SK-N-MC (cell line): ENCODE data around the gene OVOL3.

ENCODE experiments used
- DNase-seq: peaks from one replicate; pipeline ENCODE4 v3.0.0-alpha.2; 2011; ENCODE audit warnings: low read depth, low spot score
- H3K27ac ChIP-seq: fragments of 200-600 bp; sonication (generic); 2 replicates; pipeline ENCODE4 v1.5.1; 2016; ENCODE audit warnings: mixed run types
- H3K36me3 ChIP-seq: fragments of 200-600 bp; sonication (generic); 2 replicates; pipeline ENCODE4 v1.6.1; 2017; ENCODE audit warnings: antibody characterized with exemption, low read length, mixed read lengths; ENCODE audit not compliant: insufficient read depth
- H3K4me3 ChIP-seq: fragments of 200-600 bp; sonication (generic); 2 replicates; pipeline ENCODE4 v1.5.1; 2016
- H3K9ac ChIP-seq: fragments of 200-600 bp; sonication (generic); 2 replicates; pipeline ENCODE4 v1.8.0; 2017; ENCODE audit warnings: mixed run types, mixed read lengths; ENCODE audit not compliant: insufficient read length
- H3K9me3 ChIP-seq: fragments of 200-600 bp; sonication (generic); 2 replicates; pipeline ENCODE4 v1.6.1; 2017; ENCODE audit warnings: low read depth, mild to moderate bottlenecking, antibody characterized with exemption, low read length, moderate library complexity, mixed read lengths
- EZH2 ChIP-seq: fragments of 200-600 bp; sonication (generic); IDR thresholded peaks from one replicate; pipeline ENCODE4 v1.6.1; 2017; ENCODE audit warnings: antibody characterized with exemption
- FOXP2 ChIP-seq: optimal IDR thresholded peaks from 2 replicates; pipeline ENCODE3; 2011; ENCODE audit warnings: mild to moderate bottlenecking, moderate library complexity; ENCODE audit not compliant: insufficient read depth; ENCODE audit errors: extremely low read length, control extremely low read depth
- POLR2AphosphoS5 ChIP-seq: IDR thresholded peaks from 2 replicates; pipeline ENCODE4 v1.6.1; 2012; ENCODE audit warnings: mild to moderate bottlenecking, low read depth, low read length, borderline replicate concordance

Gene OVOL3

DNA sequence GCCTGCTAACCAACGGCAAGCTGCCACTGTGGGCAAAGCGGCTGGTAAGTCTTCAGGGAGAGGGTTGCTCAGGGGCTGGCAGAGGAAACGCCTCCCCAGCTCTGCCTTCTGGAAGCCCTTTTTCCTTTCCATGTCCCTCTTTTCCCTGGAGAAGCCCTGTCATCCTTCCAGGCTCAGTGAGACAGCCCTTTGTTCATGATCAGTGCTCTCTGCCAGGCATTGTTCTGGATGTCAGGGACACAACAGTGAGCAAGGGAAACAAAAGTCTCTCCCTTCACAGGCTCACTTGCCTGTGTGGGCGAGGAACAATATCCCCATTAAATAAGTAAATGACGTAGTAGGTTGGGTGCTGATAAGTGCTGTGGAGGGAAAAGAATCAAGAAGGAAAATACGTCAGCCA is 13.9 kb upstream of the OVOL3 start:
- H3K27ac ChIP-seq = no peak overlapping the region
- no peak overlapping the region for H3K9ac ChIP-seq
- TF ChIP-seq FOXP2 (no peak), POLR2AphosphoS5 (no peak), EZH2 (no peak)
- no peak overlapping the region for H3K4me3 ChIP-seq
- peaks cover 19% of the 10 kb centered on the region; the same call in 1 of the 2 replicates for H3K36me3 ChIP-seq
- no peak for DNase-seq
- H3K9me3 ChIP-seq = no peaks in the 10 kb centered on the region

DNA sequence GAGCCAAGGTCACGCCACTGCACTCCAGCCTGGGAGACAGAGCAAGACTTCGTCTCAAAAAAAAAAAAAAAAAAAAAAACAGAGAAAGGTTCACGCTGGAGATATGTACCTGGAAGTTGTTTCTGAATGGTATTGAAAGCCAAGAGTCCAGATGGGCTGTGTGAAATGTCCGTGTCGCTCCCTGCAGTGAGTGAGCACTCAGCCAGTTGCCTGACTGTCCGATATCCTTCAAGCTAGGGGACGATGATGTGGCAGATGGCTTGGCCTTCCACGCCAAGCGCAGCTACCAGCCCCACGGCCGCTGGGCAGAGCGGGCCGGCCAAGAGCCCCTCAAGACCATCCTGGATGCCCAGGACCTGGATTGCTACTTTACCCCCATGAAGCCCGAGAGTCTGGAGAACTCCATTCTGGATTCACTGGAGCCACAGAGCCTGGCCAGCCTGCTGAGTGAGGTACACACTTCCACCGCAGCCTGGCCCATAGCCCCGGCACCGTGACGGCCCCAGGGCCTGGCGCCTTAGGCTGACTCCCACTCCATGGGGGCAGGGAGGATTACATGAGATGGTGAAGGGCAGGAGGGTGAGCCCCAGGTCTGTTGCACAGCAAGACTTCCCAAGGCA is 11.7 kb upstream of the OVOL3 start:
- no peak for DNase-seq
- H3K27ac ChIP-seq = no peak overlapping the region
- no peaks in the 10 kb centered on the region for H3K9me3 ChIP-seq
- no peak overlapping the region for H3K4me3 ChIP-seq
- peaks cover 11% of the 10 kb centered on the region; the same call in 1 of the 2 replicates for H3K36me3 ChIP-seq
- no peak overlapping the region for H3K9ac ChIP-seq
- TF ChIP-seq EZH2 = no peak
- no peak for TF ChIP-seq FOXP2
- TF ChIP-seq POLR2AphosphoS5 = no peak

DNA sequence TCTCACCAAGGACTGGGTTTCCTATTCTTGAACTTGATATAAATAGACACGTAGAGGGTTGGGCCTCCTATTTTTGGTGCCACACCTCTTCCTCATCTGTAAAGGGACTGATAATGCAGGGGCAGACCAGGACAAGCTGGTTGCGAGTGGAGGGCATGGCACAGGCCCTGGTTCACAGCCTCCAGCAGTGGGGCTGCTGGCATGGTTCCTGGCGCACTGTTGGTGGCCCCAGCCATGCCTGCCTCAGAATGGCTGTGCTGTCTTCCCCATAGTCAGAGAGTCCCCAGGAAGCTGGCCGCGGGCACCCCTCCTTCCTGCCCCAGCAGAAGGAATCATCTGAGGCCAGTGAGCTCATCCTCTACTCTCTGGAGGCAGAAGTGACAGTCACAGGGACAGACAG is 10.5 kb upstream of the OVOL3 start:
- no peaks in the 10 kb centered on the region for H3K9me3 ChIP-seq
- TF ChIP-seq POLR2AphosphoS5 = no peak
- no peak overlapping the region for H3K27ac ChIP-seq
- H3K4me3 ChIP-seq = no peak overlapping the region
- no peak for DNase-seq
- H3K9ac ChIP-seq = no peak overlapping the region
- H3K36me3 ChIP-seq = peaks cover 22% of the 10 kb centered on the region; the same call in 1 of the 2 replicates

DNA sequence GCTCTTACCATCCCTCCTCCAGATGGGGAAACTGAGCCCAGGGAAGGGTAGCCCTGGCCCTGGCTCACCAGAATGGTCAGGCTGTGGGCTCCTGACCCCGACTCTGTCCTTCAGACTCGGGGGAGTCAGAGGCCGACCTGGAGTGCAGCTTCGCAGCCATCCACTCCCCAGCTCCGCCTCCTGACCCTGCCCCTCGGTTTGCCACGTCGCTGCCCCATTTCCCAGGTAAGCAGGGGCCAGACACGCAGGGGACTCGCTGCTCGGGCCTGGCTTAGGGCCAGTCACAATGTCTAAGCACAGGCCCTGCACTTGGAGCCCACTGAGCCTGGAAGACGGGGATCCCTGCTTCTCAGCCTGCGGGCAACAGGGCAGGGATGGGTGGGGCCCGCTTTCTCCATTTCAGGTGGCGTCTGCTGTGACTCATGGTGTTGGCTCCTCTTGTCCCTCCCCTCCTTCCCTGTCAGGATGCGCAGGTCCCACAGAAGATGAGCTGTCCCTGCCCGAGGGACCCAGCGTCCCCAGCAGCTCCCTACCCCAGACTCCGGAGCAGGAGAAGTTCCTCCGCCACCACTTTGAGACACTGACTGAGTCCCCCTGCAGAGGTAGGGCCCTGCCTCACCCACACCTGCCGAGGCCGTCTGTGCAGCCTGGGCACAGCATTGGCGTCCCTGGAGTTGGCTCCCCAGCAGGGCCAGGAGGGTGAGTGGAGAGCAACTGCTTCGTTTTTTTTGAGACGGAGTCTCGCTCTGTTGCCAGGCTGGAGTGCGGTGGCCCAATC is 9.2 kb upstream of the OVOL3 start:
- TF ChIP-seq EZH2 = no peak
- H3K27ac ChIP-seq = no peak overlapping the region
- no peak overlapping the region for H3K4me3 ChIP-seq
- H3K36me3 ChIP-seq = peaks cover 22% of the 10 kb centered on the region; the same call in 1 of the 2 replicates
- no peak for DNase-seq
- no peak overlapping the region for H3K9ac ChIP-seq
- H3K9me3 ChIP-seq = no peaks in the 10 kb centered on the region

DNA sequence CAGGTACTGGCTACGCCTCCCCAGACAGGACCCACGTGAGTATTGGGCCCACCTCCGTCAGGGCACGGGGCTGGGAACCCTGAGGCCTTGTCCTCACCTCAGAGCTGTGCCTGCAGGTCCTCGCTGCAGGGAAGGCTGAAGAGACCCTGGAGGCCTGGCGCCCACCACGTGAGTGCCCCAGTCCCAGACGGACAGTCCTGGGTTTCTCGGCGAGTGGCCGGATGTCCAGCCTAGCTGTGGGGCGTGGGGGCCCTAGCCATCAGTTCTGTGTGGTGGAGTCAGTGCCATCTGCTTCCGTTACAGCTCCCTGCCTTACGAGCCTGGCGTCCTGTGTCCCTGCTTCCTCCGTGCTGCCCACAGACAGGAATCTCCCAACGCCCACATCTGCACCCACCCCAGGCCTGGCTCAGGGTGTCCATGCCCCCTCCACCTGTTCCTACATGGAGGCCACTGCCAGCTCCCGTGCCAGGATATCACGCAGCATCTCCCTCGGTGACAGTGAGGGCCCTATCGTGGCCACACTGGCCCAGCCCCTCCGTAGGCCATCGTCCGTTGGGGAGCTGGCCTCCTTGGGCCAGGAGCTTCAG is 7.8 kb upstream of the OVOL3 start:
- H3K27ac ChIP-seq = no peak overlapping the region
- no peak overlapping the region for H3K9ac ChIP-seq
- no peak for DNase-seq
- no peak for TF ChIP-seq POLR2AphosphoS5
- no peak for TF ChIP-seq EZH2
- no peak for TF ChIP-seq FOXP2
- H3K4me3 ChIP-seq = no peak overlapping the region
- no peaks in the 10 kb centered on the region for H3K9me3 ChIP-seq
- H3K36me3 ChIP-seq = peaks cover 17% of the 10 kb centered on the region; the same call in 1 of the 2 replicates

DNA sequence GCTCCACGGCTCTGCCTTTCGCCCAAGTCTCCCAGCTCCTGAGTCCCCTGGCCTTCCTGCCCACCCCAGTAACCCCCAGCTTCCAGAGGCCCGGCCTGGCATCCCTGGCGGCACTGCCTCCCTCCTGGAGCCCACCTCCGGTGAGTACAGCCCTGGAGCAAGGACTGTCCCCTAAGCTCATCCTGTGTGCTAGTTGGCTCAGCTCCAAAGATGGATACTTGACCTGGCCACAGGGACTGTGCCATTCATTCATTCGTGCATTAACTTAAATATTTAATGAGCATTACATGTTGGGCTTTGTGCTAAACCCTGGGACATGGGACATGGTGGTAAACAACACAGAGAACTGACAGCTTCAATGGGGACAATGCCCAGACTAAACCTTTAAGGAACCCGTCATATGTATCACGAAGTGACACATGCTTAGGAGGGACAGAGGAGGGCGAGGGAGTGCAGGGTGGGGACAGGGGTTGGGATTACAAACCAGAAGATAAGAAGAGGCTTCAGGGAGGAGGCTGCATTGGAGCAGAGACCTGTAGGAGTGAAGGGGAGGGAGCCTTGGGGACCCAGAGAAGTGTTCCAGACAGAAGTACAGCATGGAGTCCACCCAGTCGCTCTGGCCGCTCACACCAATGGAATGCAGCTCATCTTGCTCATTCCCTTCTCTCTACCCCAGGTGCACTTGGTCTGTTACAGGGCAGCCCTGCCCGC is 6.9 kb upstream of the OVOL3 start:
- H3K9me3 ChIP-seq = no peaks in the 10 kb centered on the region
- H3K4me3 ChIP-seq = no peak overlapping the region
- H3K9ac ChIP-seq = no peak overlapping the region
- no peak for DNase-seq
- TF ChIP-seq EZH2 = no peak
- no peak for TF ChIP-seq POLR2AphosphoS5
- TF ChIP-seq FOXP2 = no peak
- H3K27ac ChIP-seq = no peak overlapping the region
- H3K36me3 ChIP-seq = peaks cover 17% of the 10 kb centered on the region; the same call in 1 of the 2 replicates

DNA sequence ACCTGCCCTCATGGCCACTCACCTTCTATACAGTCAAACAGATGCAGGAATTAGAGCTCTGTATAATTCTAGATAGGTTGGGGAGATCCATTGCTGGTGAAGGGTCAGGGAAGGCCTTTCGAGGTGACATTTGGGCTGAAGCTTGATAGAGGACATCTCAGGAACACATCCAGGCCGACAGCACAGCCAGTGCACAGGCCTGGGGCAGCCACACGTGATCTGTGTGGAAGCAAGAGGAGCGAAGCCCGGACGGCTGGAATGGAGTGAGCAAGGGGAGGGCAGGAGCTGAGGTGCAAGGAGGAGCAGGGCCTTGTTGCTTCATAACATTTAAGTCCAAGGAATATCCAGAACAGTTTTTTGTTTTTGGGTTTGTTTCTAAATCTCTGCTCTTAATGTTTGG is 4.5 kb upstream of the OVOL3 start:
- DNase-seq = no peak
- H3K4me3 ChIP-seq = no peak overlapping the region
- TF ChIP-seq POLR2AphosphoS5 = no peak
- TF ChIP-seq FOXP2 = no peak
- TF ChIP-seq EZH2 = no peak
- no peak overlapping the region for H3K9ac ChIP-seq
- H3K27ac ChIP-seq = 0 out of 2 replicates have a peak overlapping the region, but pooled peaks have one; percentile 31
- peaks cover 17% of the 10 kb centered on the region; the same call in 1 of the 2 replicates for H3K36me3 ChIP-seq
- no peaks in the 10 kb centered on the region for H3K9me3 ChIP-seq

DNA sequence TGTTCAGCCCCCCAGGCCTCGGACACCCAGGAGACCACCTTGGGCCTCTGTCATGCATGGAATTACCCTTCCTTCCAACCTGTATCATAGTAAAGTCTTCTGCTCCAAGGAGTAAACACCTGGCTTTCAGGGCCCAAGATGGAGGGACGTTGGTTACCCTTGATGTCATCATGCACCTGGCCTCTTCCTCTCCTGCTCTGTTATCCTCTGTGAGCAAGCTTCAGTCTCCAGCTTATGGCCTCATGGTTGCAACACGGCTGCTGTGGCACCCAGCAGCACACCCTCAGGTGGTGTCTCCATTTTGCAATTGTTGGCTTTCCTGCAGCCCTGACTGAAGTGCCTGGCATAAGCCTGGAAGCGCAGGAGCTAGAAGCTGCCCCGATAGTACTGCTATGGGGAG is 4.0 kb upstream of the OVOL3 start:
- DNase-seq = no peak
- no peak overlapping the region for H3K9ac ChIP-seq
- peaks cover 17% of the 10 kb centered on the region; the same call in 1 of the 2 replicates for H3K36me3 ChIP-seq
- TF ChIP-seq EZH2 (no peak), POLR2AphosphoS5 (no peak), FOXP2 (no peak)
- H3K9me3 ChIP-seq = no peaks in the 10 kb centered on the region
- H3K4me3 ChIP-seq = no peak overlapping the region
- no peak overlapping the region for H3K27ac ChIP-seq

DNA sequence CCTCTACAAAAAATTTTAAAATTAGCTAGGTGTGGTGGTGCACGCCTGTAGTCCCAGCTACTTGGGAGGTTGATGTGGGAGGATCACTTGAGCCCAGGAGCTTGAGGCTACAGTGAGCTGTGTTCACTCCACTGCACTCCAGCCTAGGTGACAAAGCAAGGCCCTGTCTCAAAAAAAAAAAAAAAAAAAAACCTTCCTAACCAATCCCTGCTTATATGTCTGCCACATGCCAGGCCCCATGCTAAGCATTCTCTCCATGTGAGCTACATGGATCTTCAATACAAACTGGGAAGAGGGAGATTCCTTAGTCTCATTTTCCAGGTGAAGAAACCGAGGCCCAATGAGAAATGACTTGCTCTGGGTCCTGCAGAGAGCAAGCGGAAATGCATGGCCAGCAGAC is 2.3 kb upstream of the OVOL3 start:
- TF ChIP-seq FOXP2 (no peak), EZH2 (no peak), POLR2AphosphoS5 (no peak)
- no peak for DNase-seq
- Histone ChIP-seq H3K36me3 (peaks cover 23% of the 10 kb centered on the region; the same call in 1 of the 2 replicates), H3K4me3 (no peak overlapping the region), H3K27ac (no peak overlapping the region), H3K9ac (no peak overlapping the region), H3K9me3 (no peaks in the 10 kb centered on the region)
